Activated CD8-positive, alpha-beta T cell treated with anti-CD3 and anti-CD28 coated beads for 36 hours (primary cell): ENCODE measurements around the gene NOL4L. TPM values are rescaled to one million over a fixed set of nuclear protein-coding genes. Genes with fewer than 3 reads are reported as not detected.
A peak's percentile ranks its signal among the peaks of the same experiment; 100 is the strongest.

Experiments used
- ATAC-seq: fragments of 200-7000 bp; cut with Tn5 transposase; one replicate; pipeline ENCODE4 v1.10.0; 2021; ENCODE audit warnings: mild to moderate bottlenecking, moderate library complexity
- CTCF ChIA-PET: fragments of 350-600 bp; sonication (Branson Sonifier 250); formaldehyde crosslinking; loops from one replicate; lab custom pipeline; 2021; ENCODE audit warnings: antibody characterized with exemption; lab: Charles Lee
- POLR2A ChIA-PET: fragments of 350-600 bp; sonication (Branson Sonifier 250); formaldehyde crosslinking; loops from one replicate; lab custom pipeline; 2021; ENCODE audit warnings: antibody characterized with exemption; lab: Charles Lee
- DNase-seq: peaks from one replicate; pipeline ENCODE4 v3.0.0-alpha.2; 2020
- H3K27ac Mint-ChIP-seq: one replicate; pipeline ENCODE4 v1.8.0; 2021; ENCODE audit warnings: mild to moderate bottlenecking, mixed read lengths
- H3K27me3 Mint-ChIP-seq: one replicate; pipeline ENCODE4 v1.8.0; 2021; ENCODE audit warnings: mixed read lengths
- H3K36me3 Mint-ChIP-seq: one replicate; pipeline ENCODE4 v1.8.0; 2021; ENCODE audit warnings: low read depth, mixed read lengths
- H3K4me1 Mint-ChIP-seq: one replicate; pipeline ENCODE4 v1.8.0; 2021; ENCODE audit warnings: low read depth, mixed read lengths
- H3K4me3 Mint-ChIP-seq: one replicate; pipeline ENCODE4 v1.8.0; 2021; ENCODE audit warnings: mild to moderate bottlenecking, moderate library complexity, mixed read lengths
- H3K9me3 Mint-ChIP-seq: one replicate; pipeline ENCODE4 v1.8.0; 2021; ENCODE audit warnings: mixed read lengths
- CTCF ChIP-seq: fragments of 200-600 bp; IDR thresholded peaks from one replicate; pipeline ENCODE4 v1.8.0; 2022; ENCODE audit warnings: antibody characterized with exemption, mild to moderate bottlenecking
- intact Hi-C: fragments of 100-400 bp; cut with micrococcal nuclease; formaldehyde crosslinking; loops from one replicate; pipeline ENCODE4 v1.10.0; 2022
- total RNA-seq, 2 experiments: library from RNA; stranded (reverse); gene quantifications; one replicate each; pipeline ENCODE4 v1.2.3, GENCODE V29; 2021

Gene NOL4L
- total RNA-seq, 2 experiments from 2014 or later, result 23.3 to 23.9 TPM

GRCh38 chr20:32464401-32465091, 120.6 kb downstream of the NOL4L start:
- no peak for DNase-seq
- intact Hi-C loops, result no loop called here
- Mint-ChIP-seq H3K36me3 (peaks cover 2% of the 10 kb centered on the region), H3K4me3 (no peak overlapping the region), H3K27ac (no peak overlapping the region), H3K27me3 (no peaks in the 10 kb centered on the region), H3K9me3 (no peaks in the 10 kb centered on the region), H3K4me1 (no peaks in the 10 kb centered on the region)
- ChIA-PET POLR2A (no interaction called here), CTCF (no interaction called here)
- no peak for ATAC-seq
- TF ChIP-seq CTCF, result no peak

GRCh38 chr20:32463642-32464400, 121.3 kb downstream of the NOL4L start:
- no peak for TF ChIP-seq CTCF
- Mint-ChIP-seq H3K27me3 (no peaks in the 10 kb centered on the region), H3K9me3 (no peaks in the 10 kb centered on the region), H3K27ac (no peak overlapping the region), H3K4me3 (no peak overlapping the region), H3K4me1 (no peaks in the 10 kb centered on the region), H3K36me3 (peaks cover 2% of the 10 kb centered on the region)
- POLR2A ChIA-PET, result no interaction called here
- CTCF ChIA-PET, result no interaction called here
- intact Hi-C loops, result no loop called here
- no peak for DNase-seq
- no peak for ATAC-seq

GRCh38 chr20:32462900-32463641, 122.1 kb downstream of the NOL4L start:
- no peaks in the 10 kb centered on the region for H3K9me3 Mint-ChIP-seq
- peaks cover 2% of the 10 kb centered on the region for H3K36me3 Mint-ChIP-seq
- H3K27ac Mint-ChIP-seq, result no peak overlapping the region
- no peak for TF ChIP-seq CTCF
- H3K4me1 Mint-ChIP-seq, result no peaks in the 10 kb centered on the region
- DNase-seq (no peak), ATAC-seq (no peak)
- intact Hi-C loops, result no loop called here
- H3K4me3 Mint-ChIP-seq, result no peak overlapping the region
- CTCF ChIA-PET, result no interaction called here
- POLR2A ChIA-PET, result no interaction called here
- no peaks in the 10 kb centered on the region for H3K27me3 Mint-ChIP-seq

- Mint-ChIP-seq H3K9me3 (no peaks in the 10 kb centered on the region), H3K4me3 (no peak overlapping the region), H3K27me3 (no peaks in the 10 kb centered on the region), H3K4me1 (no peaks in the 10 kb centered on the region), H3K27ac (peak overlapping the region; percentile 49), H3K36me3 (peaks cover 2% of the 10 kb centered on the region)
- no peak for TF ChIP-seq CTCF
- CTCF ChIA-PET, result no interaction called here
- POLR2A ChIA-PET, result no interaction called here
- no peak for ATAC-seq
- no peak for DNase-seq
- intact Hi-C loops, result no loop called here
Measured at GRCh38 chr20:32461836-32462600, 123.1 kb downstream of the NOL4L start.
